Breast epithelium (tissue), 3 donors: ENCODE results near the gene TMIGD3.

Experiments
- POLR2A ChIP-seq: fragments of 450-650 bp; IDR thresholded peaks from one replicate; pipeline ENCODE4 v1.6.1; 2016; ENCODE audit warnings: antibody characterized with exemption, mild to moderate bottlenecking, moderate library complexity
- POLR2AphosphoS5 ChIP-seq, 3 donors: sonication (generic); formaldehyde crosslinking; IDR thresholded peaks; one replicate each; pipeline ENCODE4 v1.6.1; 2017; ENCODE audit warnings: antibody characterized with exemption in 3 of 3
- TF ChIP-seq, protein P1 (sequence below), 3 donors: fragments of 450-650 bp; IDR thresholded peaks; one replicate each; pipeline ENCODE4 v1.5.1; 2016 to 2017; ENCODE audit warnings: antibody characterized with exemption in 3 of 3, mild to moderate bottlenecking in 3 of 3, moderate library complexity in 3 of 3

DNA sequence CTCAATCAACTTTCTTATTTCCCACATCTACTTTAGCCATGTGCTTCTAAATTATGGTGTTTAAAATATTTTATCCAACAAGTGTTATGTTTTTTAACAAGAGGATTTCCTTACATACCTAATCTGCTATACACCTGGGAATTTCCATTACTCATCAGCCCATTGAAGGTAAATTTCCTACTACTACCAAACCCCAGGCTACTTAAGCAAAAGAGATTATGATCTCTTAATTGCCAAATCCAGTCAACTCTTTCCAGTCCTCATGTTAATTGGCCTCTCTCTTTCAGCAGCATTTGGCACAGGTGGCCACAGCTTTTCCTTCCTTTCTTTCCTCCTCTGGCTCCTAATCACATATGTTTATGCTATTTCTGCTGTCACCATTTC lies 34.7 kb downstream of the TMIGD3 start:
- TF ChIP-seq POLR2A: no peak
- TF ChIP-seq, protein P1, sequence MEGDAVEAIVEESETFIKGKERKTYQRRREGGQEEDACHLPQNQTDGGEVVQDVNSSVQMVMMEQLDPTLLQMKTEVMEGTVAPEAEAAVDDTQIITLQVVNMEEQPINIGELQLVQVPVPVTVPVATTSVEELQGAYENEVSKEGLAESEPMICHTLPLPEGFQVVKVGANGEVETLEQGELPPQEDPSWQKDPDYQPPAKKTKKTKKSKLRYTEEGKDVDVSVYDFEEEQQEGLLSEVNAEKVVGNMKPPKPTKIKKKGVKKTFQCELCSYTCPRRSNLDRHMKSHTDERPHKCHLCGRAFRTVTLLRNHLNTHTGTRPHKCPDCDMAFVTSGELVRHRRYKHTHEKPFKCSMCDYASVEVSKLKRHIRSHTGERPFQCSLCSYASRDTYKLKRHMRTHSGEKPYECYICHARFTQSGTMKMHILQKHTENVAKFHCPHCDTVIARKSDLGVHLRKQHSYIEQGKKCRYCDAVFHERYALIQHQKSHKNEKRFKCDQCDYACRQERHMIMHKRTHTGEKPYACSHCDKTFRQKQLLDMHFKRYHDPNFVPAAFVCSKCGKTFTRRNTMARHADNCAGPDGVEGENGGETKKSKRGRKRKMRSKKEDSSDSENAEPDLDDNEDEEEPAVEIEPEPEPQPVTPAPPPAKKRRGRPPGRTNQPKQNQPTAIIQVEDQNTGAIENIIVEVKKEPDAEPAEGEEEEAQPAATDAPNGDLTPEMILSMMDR (IDR thresholded peaks at IDR 0.05): no peak
- TF ChIP-seq POLR2AphosphoS5 (IDR thresholded peaks at IDR 0.05): no peak
